ENCODE results near the gene CASK.

The CASK gene

GRCh38 chrX:41837270-41837944, 85.9 kb downstream of the CASK start:
- H3K4me3 ChIP-seq (ENCODE audit: low read depth, low read length) = no peak overlapping the region

GRCh38 chrX:41828826-41829225, 94.5 kb downstream of the CASK start:
- no peak overlapping the region for H3K4me3 ChIP-seq (ENCODE audit: low read depth, low read length)

- H3K4me3 ChIP-seq (ENCODE audit: low read depth, low read length) = no peak overlapping the region
Observed at GRCh38 chrX:41827886-41828285, 95.5 kb downstream of the CASK start.

GRCh38 chrX:41825796-41826195, 97.6 kb downstream of the CASK start:
- H3K4me3 ChIP-seq (ENCODE audit: low read depth, low read length) = no peak overlapping the region

GRCh38 chrX:41824551-41824950, 98.8 kb downstream of the CASK start:
- no peak overlapping the region for H3K4me3 ChIP-seq (ENCODE audit: low read depth, low read length)

GRCh38 chrX:41823402-41823801, 100.0 kb downstream of the CASK start:
- no peak overlapping the region for H3K4me3 ChIP-seq (ENCODE audit: low read depth, low read length)

GRCh38 chrX:41822892-41823291, 100.5 kb downstream of the CASK start:
- no peak overlapping the region for H3K4me3 ChIP-seq (ENCODE audit: low read depth, low read length)

- no peak overlapping the region for H3K4me3 ChIP-seq (ENCODE audit: low read depth, low read length)
Observed at GRCh38 chrX:41808047-41808446, 115.3 kb downstream of the CASK start.

- H3K4me3 ChIP-seq (ENCODE audit: low read depth, low read length) = no peak overlapping the region
Observed at GRCh38 chrX:41802958-41803357, 120.4 kb downstream of the CASK start.

GRCh38 chrX:41799661-41800060, 123.7 kb downstream of the CASK start:
- no peak overlapping the region for H3K4me3 ChIP-seq (ENCODE audit: low read depth, low read length)

- H3K4me3 ChIP-seq (ENCODE audit: low read depth, low read length) = no peak overlapping the region
Observed at GRCh38 chrX:41796577-41796976, 126.8 kb downstream of the CASK start.

GRCh38 chrX:41796046-41796445, 127.3 kb downstream of the CASK start:
- H3K4me3 ChIP-seq (ENCODE audit: low read depth, low read length) = no peak overlapping the region

- H3K4me3 ChIP-seq (ENCODE audit: low read depth, low read length) = no peak overlapping the region
Observed at GRCh38 chrX:41789374-41789773, 134.0 kb downstream of the CASK start.

- no peak overlapping the region for H3K4me3 ChIP-seq (ENCODE audit: low read depth, low read length)
Observed at GRCh38 chrX:41785685-41786084, 137.7 kb downstream of the CASK start.

- no peak overlapping the region for H3K4me3 ChIP-seq (ENCODE audit: low read depth, low read length)
Observed at GRCh38 chrX:41781500-41781899, 141.9 kb downstream of the CASK start.

- no peak overlapping the region for H3K4me3 ChIP-seq (ENCODE audit: low read depth, low read length)
Observed at GRCh38 chrX:41779941-41780340, 143.4 kb downstream of the CASK start.

- no peak overlapping the region for H3K4me3 ChIP-seq (ENCODE audit: low read depth, low read length)
Observed at GRCh38 chrX:41779030-41779564, 144.3 kb downstream of the CASK start.

GRCh38 chrX:41761702-41762101, 161.7 kb downstream of the CASK start:
- H3K4me3 ChIP-seq (ENCODE audit: low read depth, low read length) = no peak overlapping the region

GRCh38 chrX:41761169-41761568, 162.2 kb downstream of the CASK start:
- H3K4me3 ChIP-seq (ENCODE audit: low read depth, low read length) = no peak overlapping the region

GRCh38 chrX:41759817-41760216, 163.5 kb downstream of the CASK start:
- H3K4me3 ChIP-seq (ENCODE audit: low read depth, low read length) = no peak overlapping the region

- no peak overlapping the region for H3K4me3 ChIP-seq (ENCODE audit: low read depth, low read length)
Observed at GRCh38 chrX:41758401-41758800, 165.0 kb downstream of the CASK start.

- no peak overlapping the region for H3K4me3 ChIP-seq (ENCODE audit: low read depth, low read length)
Observed at GRCh38 chrX:41750716-41751115, 172.6 kb downstream of the CASK start.

- H3K4me3 ChIP-seq (ENCODE audit: low read depth, low read length) = no peak overlapping the region
Observed at GRCh38 chrX:41739871-41740270, 183.5 kb downstream of the CASK start.
